Endothelial cell of umbilical vein (primary cell): ENCODE data around the gene SLC39A8. TPM values are rescaled to one million over a fixed set of nuclear protein-coding genes. Genes with fewer than 3 reads are reported as not detected.
A peak's percentile ranks its signal among the peaks of the same experiment; 100 is the strongest.

Experiments
- BruUV-seq: library from RNA; stranded (reverse); fragments of 400-500 nt; replicated peaks from 2 replicates; lab custom pipeline; 2021; lab: Mats Ljungman, UMichigan
- CTCF ChIA-PET: fragments of 300-600, 350-600 bp; sonication (Branson Sonifier 250); formaldehyde crosslinking; loops from one replicate; lab custom pipeline; 2021; ENCODE audit warnings: antibody characterized with exemption, inconsistent platforms; lab: Charles Lee
- POLR2A ChIA-PET: fragments of 300-600, 350-600 bp; sonication (Branson Sonifier 250); formaldehyde crosslinking; loops from one replicate; lab custom pipeline; 2021; ENCODE audit warnings: antibody characterized with exemption, inconsistent platforms; lab: Charles Lee
- DNase-seq: peaks from one replicate; pipeline ENCODE4 v3.0.0-alpha.2; 2011; ENCODE audit warnings: low read depth, low spot score
- FAIRE-seq: peaks from 2 replicates; lab custom pipeline; 2011; peaks lifted over from hg19 to GRCh38; lab: Jason Lieb, UNC
- H2AFZ ChIP-seq: 2 replicates; pipeline ENCODE4 v1.6.0; 2012; ENCODE audit warnings: low read depth, low read length, control low read depth, inconsistent platforms
- H3K27ac ChIP-seq: 2 replicates; pipeline ENCODE4 v1.5.1; 2011; ENCODE audit warnings: low read depth, mild to moderate bottlenecking, control low read depth, low read length, moderate library complexity; ENCODE audit not compliant: insufficient read depth
- H3K27me3 ChIP-seq, 2 experiments: 2 replicates each; pipeline versions ENCODE4 v1.6.0 to v1.6.1; 2011; ENCODE audit warnings: low read length in 2 of 2, mixed read lengths in 1 of 2; ENCODE audit not compliant: control insufficient read depth in 2 of 2, insufficient read depth in 2 of 2
- H3K36me3 ChIP-seq, 2 experiments: 2 replicates in 1 of 2; 3 replicates in 1 of 2; pipeline ENCODE4 v1.5.1; 2011; ENCODE audit warnings: low read length in 2 of 2, mild to moderate bottlenecking in 1 of 2, moderate library complexity in 1 of 2; ENCODE audit not compliant: control insufficient read depth in 2 of 2, insufficient read depth in 2 of 2; ENCODE audit errors: extremely low read depth in 1 of 2
- H3K4me1 ChIP-seq: 3 replicates; pipeline ENCODE4 v1.5.1; 2011; ENCODE audit warnings: mild to moderate bottlenecking, low read length; ENCODE audit not compliant: control insufficient read depth, insufficient read depth; ENCODE audit errors: extremely low read depth
- H3K4me2 ChIP-seq: 2 replicates; pipeline ENCODE4 v1.6.1; 2011; ENCODE audit warnings: low read length, control low read depth, mixed read lengths; ENCODE audit not compliant: insufficient read depth
- H3K4me3 ChIP-seq, 3 experiments: fragments of 200-600 bp in 1 of 3; sonication (generic), shearing (Covaris generic) in 1 of 3; replicated peaks in 1 of 3; 2 replicates each; pipeline ENCODE4 v1.5.1; 2011 to 2016; ENCODE audit warnings: control low read depth in 3 of 3, low read length in 3 of 3, mild to moderate bottlenecking in 2 of 3, inconsistent platforms in 1 of 3, low read depth in 1 of 3, moderate library complexity in 1 of 3; ENCODE audit not compliant: insufficient read depth in 1 of 3
- H3K79me2 ChIP-seq: 2 replicates; pipeline ENCODE4 v1.6.0; 2012; ENCODE audit warnings: low read length, inconsistent platforms; ENCODE audit not compliant: control insufficient read depth, insufficient read depth
- H3K9ac ChIP-seq: replicated peaks from 2 replicates; pipeline ENCODE3; 2011; ENCODE audit warnings: low read length, control low read depth; ENCODE audit not compliant: insufficient read depth; ENCODE audit errors: extremely low read depth
- H3K9me1 ChIP-seq: replicated peaks from 3 replicates; pipeline ENCODE4 v1.6.0; 2011; ENCODE audit warnings: mild to moderate bottlenecking, low read length; ENCODE audit not compliant: control insufficient read depth, insufficient read depth; ENCODE audit errors: extremely low read depth
- H3K9me3 ChIP-seq: replicated peaks from 2 replicates; pipeline ENCODE4 v1.5.1; 2012; ENCODE audit warnings: low read length, inconsistent platforms; ENCODE audit not compliant: control insufficient read depth, insufficient read depth
- H4K20me1 ChIP-seq: replicated peaks from 2 replicates; pipeline ENCODE3; 2011; ENCODE audit warnings: mild to moderate bottlenecking, low read length; ENCODE audit not compliant: control insufficient read depth, insufficient read depth; ENCODE audit errors: extremely low read depth
- GATA2 ChIP-seq: IDR thresholded peaks from 2 replicates; pipeline ENCODE4 v1.7.0; 2011; ENCODE audit warnings: low read depth, mild to moderate bottlenecking, moderate library complexity, mixed read lengths, low read length; ENCODE audit not compliant: insufficient read length, insufficient read depth
- JUN ChIP-seq: IDR thresholded peaks from 2 replicates; pipeline ENCODE4 v1.6.1; 2011; ENCODE audit warnings: borderline replicate concordance, low read depth; ENCODE audit not compliant: insufficient read length, insufficient read depth
- MYC ChIP-seq: IDR thresholded peaks from one replicate; pipeline ENCODE4 v1.6.1; 2011; ENCODE audit warnings: mild to moderate bottlenecking, low read depth, low read length
- dilution Hi-C: fragments of 300-500 bp; cut with MboI; formaldehyde crosslinking; loops from one replicate; pipeline ENCODE4 v1.15.0; 2019; ENCODE audit warnings: low sequenced_read_pairs; ENCODE audit not compliant: extremely low pct_ligation_motif_present
- intact Hi-C: fragments of 100-400 bp; cut with micrococcal nuclease; formaldehyde crosslinking; loops from one replicate; pipeline ENCODE4 v1.10.0; 2022
- polyA plus RNA-seq, 4 experiments: library from polyadenylated mRNA; depleted of rRNA in 3 of 4; stranded (reverse) in 3 of 4; unstranded in 1 of 4; fragments of >200 nt; gene quantifications; 2 replicates each; pipeline versions ENCODE4 v1.2.1 to v1.2.3, GENCODE V29; 2011 to 2012; ENCODE audit warnings: missing spikeins in 1 of 4
- total RNA-seq: library from RNA; stranded (reverse); gene quantifications from 2 replicates; pipeline ENCODE4 v1.2.3, GENCODE V29; 2021
- TF ChIP-seq, protein P1 (sequence below), 2 donors: IDR thresholded peaks; 1 replicate in 1 of 2; 2 replicates in 1 of 2; pipeline ENCODE4 v1.5.1; 2011; ENCODE audit warnings: low read length in 2 of 2, mild to moderate bottlenecking in 2 of 2, moderate library complexity in 2 of 2, control low read depth in 1 of 2, inconsistent platforms in 1 of 2, low read depth in 1 of 2; ENCODE audit not compliant: insufficient read depth in 1 of 2; ENCODE audit errors: extremely low read depth in 1 of 2

The SLC39A8 gene
- total and polyA plus RNA-seq, 2 donors (not counting 3 experiments of a cell fraction or from before 2014, with no cell fraction given) = 1.7 to 6.7 TPM

GRCh38 chr4:102263024-102263787 lies 82.1 kb downstream of the SLC39A8 start:
- no peaks in the 10 kb centered on the region for H3K9me3 ChIP-seq
- CTCF ChIA-PET = interaction anchor here (0.6 to 2.8 kb wide), 12 partner anchors 9 to 1568 kb away, joined by 3 to 20 read pairs (median 4); no protein-coding TSS in a partner anchor
- no peak overlapping the region for H3K4me2 ChIP-seq
- H3K79me2 ChIP-seq = no peaks in the 10 kb centered on the region
- H4K20me1 ChIP-seq = no peaks in the 10 kb centered on the region
- no peak overlapping the region for H3K9ac ChIP-seq
- no peaks in the 10 kb centered on the region for H3K36me3 ChIP-seq
- no peaks in the 10 kb centered on the region for H3K9me1 ChIP-seq
- BruUV-seq = no TSS peak
- H3K4me1 ChIP-seq = peaks cover 4% of the 10 kb centered on the region
- POLR2A ChIA-PET = no interaction called here
- intact Hi-C loops = loop anchor here (1.0 to 10.0 kb wide), 5 partner anchors 533 to 1356 kb away; partner anchors contain the start of gene PPP3CA
- no peak overlapping the region for H3K4me3 ChIP-seq
- no peak overlapping the region for H2AFZ ChIP-seq
- H3K27me3 ChIP-seq = no peaks in the 10 kb centered on the region
- FAIRE-seq (peak; percentile 81), DNase-seq (peak; percentile 64)
- dilution Hi-C loops = no loop called here
- TF ChIP-seq JUN = no peak
- TF ChIP-seq GATA2 = no peak
- TF ChIP-seq, protein P1, sequence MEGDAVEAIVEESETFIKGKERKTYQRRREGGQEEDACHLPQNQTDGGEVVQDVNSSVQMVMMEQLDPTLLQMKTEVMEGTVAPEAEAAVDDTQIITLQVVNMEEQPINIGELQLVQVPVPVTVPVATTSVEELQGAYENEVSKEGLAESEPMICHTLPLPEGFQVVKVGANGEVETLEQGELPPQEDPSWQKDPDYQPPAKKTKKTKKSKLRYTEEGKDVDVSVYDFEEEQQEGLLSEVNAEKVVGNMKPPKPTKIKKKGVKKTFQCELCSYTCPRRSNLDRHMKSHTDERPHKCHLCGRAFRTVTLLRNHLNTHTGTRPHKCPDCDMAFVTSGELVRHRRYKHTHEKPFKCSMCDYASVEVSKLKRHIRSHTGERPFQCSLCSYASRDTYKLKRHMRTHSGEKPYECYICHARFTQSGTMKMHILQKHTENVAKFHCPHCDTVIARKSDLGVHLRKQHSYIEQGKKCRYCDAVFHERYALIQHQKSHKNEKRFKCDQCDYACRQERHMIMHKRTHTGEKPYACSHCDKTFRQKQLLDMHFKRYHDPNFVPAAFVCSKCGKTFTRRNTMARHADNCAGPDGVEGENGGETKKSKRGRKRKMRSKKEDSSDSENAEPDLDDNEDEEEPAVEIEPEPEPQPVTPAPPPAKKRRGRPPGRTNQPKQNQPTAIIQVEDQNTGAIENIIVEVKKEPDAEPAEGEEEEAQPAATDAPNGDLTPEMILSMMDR (IDR thresholded peaks at IDR 0.05; ENCODE audit: extremely low read depth in 1 of 2, insufficient read depth in 1 of 2, low read depth in 1 of 2, low read length in 2 of 2) = peak; percentile 42 to 52
- no peak for TF ChIP-seq MYC
- H3K27ac ChIP-seq = no peak overlapping the region
